ENCODE data around the gene SRP54.
A peak's percentile ranks its signal among the peaks of the same experiment; 100 is the strongest.
"Not testable (repeated sequence)": the region's sequence is repeated elsewhere in the genome, so short reads cannot be mapped to it uniquely, and the experiment has no call there.

The SRP54 gene

GRCh38 chr14:34985740-34986139 lies 2.9 kb downstream of the SRP54 start:
- no peak for DNase-seq

GRCh38 chr14:34987180-34987579 lies 4.4 kb downstream of the SRP54 start:
- no peak for DNase-seq

- DNase-seq: no peak
These were observed 7.0 kb downstream of the SRP54 start for GRCh38 chr14:34989762-34990161.

- no peak for DNase-seq
These were observed 10.6 kb downstream of the SRP54 start for GRCh38 chr14:34993426-34993825.

- no peak for DNase-seq
These were observed 11.9 kb downstream of the SRP54 start for GRCh38 chr14:34994668-34995067.

- DNase-seq: no peak
These were observed 15.0 kb downstream of the SRP54 start for GRCh38 chr14:34997762-34998161.

- DNase-seq: no peak
These were observed 16.7 kb downstream of the SRP54 start for GRCh38 chr14:34999500-34999899.

GRCh38 chr14:35001621-35002020 lies 18.8 kb downstream of the SRP54 start:
- no peak for DNase-seq

- DNase-seq: no peak
These were observed 22.0 kb downstream of the SRP54 start for GRCh38 chr14:35004839-35005238.

GRCh38 chr14:35016568-35016967 lies 33.8 kb downstream of the SRP54 start:
- DNase-seq: no peak

- no peak for DNase-seq
These were observed 37.9 kb downstream of the SRP54 start for GRCh38 chr14:35020713-35021112.

GRCh38 chr14:35028435-35028834 lies 45.6 kb downstream of the SRP54 start:
- DNase-seq: no peak

- no peak for DNase-seq
These were observed 49.8 kb downstream of the SRP54 start for GRCh38 chr14:35032562-35032961.

- no peak for DNase-seq
These were observed 51.6 kb downstream of the SRP54 start for GRCh38 chr14:35034440-35034833.

GRCh38 chr14:35034944-35035554 lies 52.3 kb downstream of the SRP54 start:
- not testable (repeated sequence) for DNase-seq

- not testable (repeated sequence) for DNase-seq
These were observed 55.5 kb downstream of the SRP54 start for GRCh38 chr14:35038312-35038711.

- DNase-seq: no peak
These were observed 59.8 kb downstream of the SRP54 start for GRCh38 chr14:35042632-35043031.

- DNase-seq: no peak
These were observed 60.3 kb downstream of the SRP54 start for GRCh38 chr14:35043046-35043445.

- no peak for DNase-seq
These were observed 62.4 kb downstream of the SRP54 start for GRCh38 chr14:35044939-35045797.

- DNase-seq: no peak
These were observed 62.9 kb downstream of the SRP54 start for GRCh38 chr14:35045798-35046047.

- peak; percentile 98 for DNase-seq
These were observed 63.4 kb downstream of the SRP54 start, which contains the start of gene FAM177A1 for GRCh38 chr14:35046048-35046750. Gene FAM177A1 (plus strand): TSS chr14:35046272. CDS start chr14:35046464, 192 bp downstream.

- no peak for DNase-seq
These were observed 64.2 kb downstream of the SRP54 start for GRCh38 chr14:35046751-35047536.

GRCh38 chr14:35047976-35048513 lies 65.3 kb downstream of the SRP54 start:
- no peak for DNase-seq
